ENCODE measurements around the gene ATAT1. TPM values are rescaled to one million over a fixed set of nuclear protein-coding genes. Genes with fewer than 3 reads are reported as not detected.

ATAT1 gene
- total and polyA plus RNA-seq, 2 experiments from 2014 or later, result 12.8 to 23.0 TPM

DNA sequence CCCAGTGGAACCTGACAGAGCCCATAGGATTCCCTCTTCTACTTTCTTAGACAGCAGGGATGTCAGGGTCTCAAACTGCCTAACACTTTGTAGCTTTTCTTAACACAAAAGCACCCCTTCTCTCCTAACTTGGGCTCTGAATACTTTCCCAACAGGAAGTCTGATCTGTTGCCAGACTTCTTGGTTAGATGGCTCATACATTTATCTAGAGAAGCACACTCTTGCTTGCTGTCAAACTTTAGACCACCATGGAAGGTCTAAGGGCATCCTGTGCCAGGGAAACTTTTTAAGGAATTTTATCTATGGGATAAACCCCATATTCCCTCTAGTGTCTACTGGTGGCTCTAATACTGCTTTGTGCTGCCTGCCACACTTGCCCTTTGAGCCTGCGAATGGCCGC, 17.0 kb downstream of the ATAT1 start:
- no peak overlapping the region for H3K27ac ChIP-seq (ENCODE audit: low read depth)
- H3K4me3 ChIP-seq, result no peak overlapping the region
- no peak for DNase-seq (ENCODE audit: low spot score)
- H3K36me3 ChIP-seq (ENCODE audit: insufficient read depth), result peaks cover 4% of the 10 kb centered on the region; the same call in 1 of the 2 replicates
- H3K4me1 ChIP-seq (ENCODE audit: insufficient read depth), result peaks cover 17% of the 10 kb centered on the region
- no peaks in the 10 kb centered on the region for H3K9me3 Mint-ChIP-seq
- H3K4me1 Mint-ChIP-seq, result peaks cover 16% of the 10 kb centered on the region
- no peak overlapping the region for H3K4me3 Mint-ChIP-seq
- H4K20me1 ChIP-seq (replicated peaks; ENCODE audit: insufficient read depth), result peaks cover 9% of the 10 kb centered on the region; the same call in 1 of the 2 replicates
- H3K36me3 Mint-ChIP-seq (ENCODE audit: low read depth), result peaks cover 42% of the 10 kb centered on the region
- peaks cover 12% of the 10 kb centered on the region for H3K27me3 Mint-ChIP-seq (ENCODE audit: insufficient read depth, low read depth, poor library complexity)
- TF ChIP-seq CREB1 (CRISPR knock-in tag; IDR thresholded peaks at IDR 0.05; ENCODE audit: low read depth), result no peak
- TF ChIP-seq ZNF331 (CRISPR knock-in tag; IDR thresholded peaks at IDR 0.05; ENCODE audit: low read depth), result no peak
- TF ChIP-seq, protein P1, sequence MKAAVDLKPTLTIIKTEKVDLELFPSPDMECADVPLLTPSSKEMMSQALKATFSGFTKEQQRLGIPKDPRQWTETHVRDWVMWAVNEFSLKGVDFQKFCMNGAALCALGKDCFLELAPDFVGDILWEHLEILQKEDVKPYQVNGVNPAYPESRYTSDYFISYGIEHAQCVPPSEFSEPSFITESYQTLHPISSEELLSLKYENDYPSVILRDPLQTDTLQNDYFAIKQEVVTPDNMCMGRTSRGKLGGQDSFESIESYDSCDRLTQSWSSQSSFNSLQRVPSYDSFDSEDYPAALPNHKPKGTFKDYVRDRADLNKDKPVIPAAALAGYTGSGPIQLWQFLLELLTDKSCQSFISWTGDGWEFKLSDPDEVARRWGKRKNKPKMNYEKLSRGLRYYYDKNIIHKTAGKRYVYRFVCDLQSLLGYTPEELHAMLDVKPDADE (IDR thresholded peaks at IDR 0.05), result no peak
- TF ChIP-seq POLR2AphosphoS5 (IDR thresholded peaks at IDR 0.05; ENCODE audit: low read depth), result no peak
- H3F3A ChIP-seq (replicated peaks; ENCODE audit: low read depth), result no peaks in the 10 kb centered on the region
- H3K9me2 ChIP-seq (ENCODE audit: insufficient read depth), result no peaks in the 10 kb centered on the region
- peaks cover 28% of the 10 kb centered on the region for H3K79me2 ChIP-seq (replicated peaks; ENCODE audit: insufficient read depth)
- H2AFZ ChIP-seq, result no peak overlapping the region
- no peak overlapping the region for H3K27ac Mint-ChIP-seq
- H3K27me3 ChIP-seq (ENCODE audit: insufficient read depth), result no peaks in the 10 kb centered on the region
- no peak for ATAC-seq
- no peak overlapping the region for H3K4me2 ChIP-seq

DNA sequence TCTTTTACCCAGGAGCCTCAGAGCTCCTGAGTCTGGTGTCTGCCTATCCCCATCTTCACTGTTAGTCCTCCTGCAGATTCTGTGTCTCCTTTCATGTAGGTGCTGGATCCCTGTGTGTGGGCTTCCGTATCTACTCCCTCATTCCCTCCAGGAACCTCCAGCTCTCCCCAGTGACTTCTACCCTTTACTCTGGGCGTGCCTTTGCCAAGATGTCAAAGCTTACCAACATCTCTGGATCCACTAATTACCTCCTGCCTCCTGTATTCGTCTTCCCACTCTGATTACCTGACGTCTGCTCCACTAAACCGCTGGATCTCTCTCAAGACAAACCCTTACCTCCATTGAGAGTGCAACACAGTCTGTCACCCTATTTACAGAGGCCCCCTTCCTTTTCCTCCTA, 18.1 kb downstream of the ATAT1 start:
- H3K79me2 ChIP-seq (replicated peaks; ENCODE audit: insufficient read depth), result peaks cover 30% of the 10 kb centered on the region
- H4K20me1 ChIP-seq (replicated peaks; ENCODE audit: insufficient read depth), result peaks cover 9% of the 10 kb centered on the region; the same call in 1 of the 2 replicates
- H2AFZ ChIP-seq, result no peak overlapping the region
- H3K4me1 ChIP-seq (ENCODE audit: insufficient read depth), result peaks cover 17% of the 10 kb centered on the region
- H3K27me3 ChIP-seq (ENCODE audit: insufficient read depth), result no peaks in the 10 kb centered on the region
- Mint-ChIP-seq H3K27me3 (ENCODE audit: insufficient read depth, low read depth, poor library complexity) (peaks cover 12% of the 10 kb centered on the region), H3K9me3 (no peaks in the 10 kb centered on the region), H3K4me1 (peaks cover 16% of the 10 kb centered on the region), H3K27ac (no peak overlapping the region; the same call in 1 of the 2 replicates), H3K36me3 (ENCODE audit: low read depth) (peaks cover 46% of the 10 kb centered on the region), H3K4me3 (no peak overlapping the region; the same call in 2 of the 3 replicates)
- H3F3A ChIP-seq (replicated peaks; ENCODE audit: low read depth), result no peaks in the 10 kb centered on the region
- DNase-seq (ENCODE audit: low spot score) (no peak), ATAC-seq (no peak)
- H3K4me2 ChIP-seq, result no peak overlapping the region
- no peak overlapping the region for H3K4me3 ChIP-seq
- no peak overlapping the region for H3K27ac ChIP-seq (ENCODE audit: low read depth)
- H3K36me3 ChIP-seq (ENCODE audit: insufficient read depth), result peaks cover 4% of the 10 kb centered on the region; the same call in 1 of the 2 replicates
- H3K9me2 ChIP-seq (ENCODE audit: insufficient read depth), result no peaks in the 10 kb centered on the region
- TF ChIP-seq, protein P2, sequence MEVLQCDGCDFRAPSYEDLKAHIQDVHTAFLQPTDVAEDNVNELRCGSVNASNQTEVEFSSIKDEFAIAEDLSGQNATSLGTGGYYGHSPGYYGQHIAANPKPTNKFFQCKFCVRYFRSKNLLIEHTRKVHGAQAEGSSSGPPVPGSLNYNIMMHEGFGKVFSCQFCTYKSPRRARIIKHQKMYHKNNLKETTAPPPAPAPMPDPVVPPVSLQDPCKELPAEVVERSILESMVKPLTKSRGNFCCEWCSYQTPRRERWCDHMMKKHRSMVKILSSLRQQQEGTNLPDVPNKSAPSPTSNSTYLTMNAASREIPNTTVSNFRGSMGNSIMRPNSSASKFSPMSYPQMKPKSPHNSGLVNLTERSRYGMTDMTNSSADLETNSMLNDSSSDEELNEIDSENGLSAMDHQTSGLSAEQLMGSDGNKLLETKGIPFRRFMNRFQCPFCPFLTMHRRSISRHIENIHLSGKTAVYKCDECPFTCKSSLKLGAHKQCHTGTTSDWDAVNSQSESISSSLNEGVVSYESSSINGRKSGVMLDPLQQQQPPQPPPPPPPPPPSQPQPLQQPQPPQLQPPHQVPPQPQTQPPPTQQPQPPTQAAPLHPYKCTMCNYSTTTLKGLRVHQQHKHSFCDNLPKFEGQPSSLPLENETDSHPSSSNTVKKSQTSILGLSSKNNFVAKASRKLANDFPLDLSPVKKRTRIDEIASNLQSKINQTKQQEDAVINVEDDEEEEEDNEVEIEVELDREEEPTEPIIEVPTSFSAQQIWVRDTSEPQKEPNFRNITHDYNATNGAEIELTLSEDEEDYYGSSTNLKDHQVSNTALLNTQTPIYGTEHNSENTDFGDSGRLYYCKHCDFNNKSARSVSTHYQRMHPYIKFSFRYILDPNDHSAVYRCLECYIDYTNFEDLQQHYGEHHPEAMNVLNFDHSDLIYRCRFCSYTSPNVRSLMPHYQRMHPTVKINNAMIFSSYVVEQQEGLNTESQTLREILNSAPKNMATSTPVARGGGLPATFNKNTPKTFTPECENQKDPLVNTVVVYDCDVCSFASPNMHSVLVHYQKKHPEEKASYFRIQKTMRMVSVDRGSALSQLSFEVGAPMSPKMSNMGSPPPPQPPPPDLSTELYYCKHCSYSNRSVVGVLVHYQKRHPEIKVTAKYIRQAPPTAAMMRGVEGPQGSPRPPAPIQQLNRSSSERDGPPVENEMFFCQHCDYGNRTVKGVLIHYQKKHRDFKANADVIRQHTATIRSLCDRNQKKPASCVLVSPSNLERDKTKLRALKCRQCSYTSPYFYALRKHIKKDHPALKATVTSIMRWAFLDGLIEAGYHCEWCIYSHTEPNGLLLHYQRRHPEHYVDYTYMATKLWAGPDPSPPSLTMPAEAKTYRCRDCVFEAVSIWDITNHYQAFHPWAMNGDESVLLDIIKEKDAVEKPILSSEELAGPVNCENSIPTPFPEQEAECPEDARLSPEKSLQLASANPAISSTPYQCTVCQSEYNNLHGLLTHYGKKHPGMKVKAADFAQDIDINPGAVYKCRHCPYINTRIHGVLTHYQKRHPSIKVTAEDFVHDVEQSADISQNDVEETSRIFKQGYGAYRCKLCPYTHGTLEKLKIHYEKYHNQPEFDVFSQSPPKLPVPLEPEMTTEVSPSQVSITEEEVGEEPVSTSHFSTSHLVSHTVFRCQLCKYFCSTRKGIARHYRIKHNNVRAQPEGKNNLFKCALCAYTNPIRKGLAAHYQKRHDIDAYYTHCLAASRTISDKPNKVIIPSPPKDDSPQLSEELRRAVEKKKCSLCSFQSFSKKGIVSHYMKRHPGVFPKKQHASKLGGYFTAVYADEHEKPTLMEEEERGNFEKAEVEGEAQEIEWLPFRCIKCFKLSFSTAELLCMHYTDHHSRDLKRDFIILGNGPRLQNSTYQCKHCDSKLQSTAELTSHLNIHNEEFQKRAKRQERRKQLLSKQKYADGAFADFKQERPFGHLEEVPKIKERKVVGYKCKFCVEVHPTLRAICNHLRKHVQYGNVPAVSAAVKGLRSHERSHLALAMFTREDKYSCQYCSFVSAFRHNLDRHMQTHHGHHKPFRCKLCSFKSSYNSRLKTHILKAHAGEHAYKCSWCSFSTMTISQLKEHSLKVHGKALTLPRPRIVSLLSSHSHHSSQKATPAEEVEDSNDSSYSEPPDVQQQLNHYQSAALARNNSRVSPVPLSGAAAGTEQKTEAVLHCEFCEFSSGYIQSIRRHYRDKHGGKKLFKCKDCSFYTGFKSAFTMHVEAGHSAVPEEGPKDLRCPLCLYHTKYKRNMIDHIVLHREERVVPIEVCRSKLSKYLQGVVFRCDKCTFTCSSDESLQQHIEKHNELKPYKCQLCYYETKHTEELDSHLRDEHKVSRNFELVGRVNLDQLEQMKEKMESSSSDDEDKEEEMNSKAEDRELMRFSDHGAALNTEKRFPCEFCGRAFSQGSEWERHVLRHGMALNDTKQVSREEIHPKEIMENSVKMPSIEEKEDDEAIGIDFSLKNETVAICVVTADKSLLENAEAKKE (CRISPR knock-in tag; IDR thresholded peaks at IDR 0.05), result no peak
- no peak for TF ChIP-seq ZNF331 (CRISPR knock-in tag; IDR thresholded peaks at IDR 0.05; ENCODE audit: low read depth)
- no peak for TF ChIP-seq POLR2AphosphoS5 (IDR thresholded peaks at IDR 0.05; ENCODE audit: low read depth)
- TF ChIP-seq, protein P3, sequence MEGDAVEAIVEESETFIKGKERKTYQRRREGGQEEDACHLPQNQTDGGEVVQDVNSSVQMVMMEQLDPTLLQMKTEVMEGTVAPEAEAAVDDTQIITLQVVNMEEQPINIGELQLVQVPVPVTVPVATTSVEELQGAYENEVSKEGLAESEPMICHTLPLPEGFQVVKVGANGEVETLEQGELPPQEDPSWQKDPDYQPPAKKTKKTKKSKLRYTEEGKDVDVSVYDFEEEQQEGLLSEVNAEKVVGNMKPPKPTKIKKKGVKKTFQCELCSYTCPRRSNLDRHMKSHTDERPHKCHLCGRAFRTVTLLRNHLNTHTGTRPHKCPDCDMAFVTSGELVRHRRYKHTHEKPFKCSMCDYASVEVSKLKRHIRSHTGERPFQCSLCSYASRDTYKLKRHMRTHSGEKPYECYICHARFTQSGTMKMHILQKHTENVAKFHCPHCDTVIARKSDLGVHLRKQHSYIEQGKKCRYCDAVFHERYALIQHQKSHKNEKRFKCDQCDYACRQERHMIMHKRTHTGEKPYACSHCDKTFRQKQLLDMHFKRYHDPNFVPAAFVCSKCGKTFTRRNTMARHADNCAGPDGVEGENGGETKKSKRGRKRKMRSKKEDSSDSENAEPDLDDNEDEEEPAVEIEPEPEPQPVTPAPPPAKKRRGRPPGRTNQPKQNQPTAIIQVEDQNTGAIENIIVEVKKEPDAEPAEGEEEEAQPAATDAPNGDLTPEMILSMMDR (conservative IDR thresholded peaks at IDR 0.05; ENCODE audit: low read depth in 2 of 2), result no peak
- TF ChIP-seq STAT1 (IDR thresholded peaks at IDR 0.05; ENCODE audit: unreplicated experiment), result no peak
- no peak for TF ChIP-seq EZH2 (IDR thresholded peaks at IDR 0.05; ENCODE audit: low read depth, unreplicated experiment)
- TF ChIP-seq, protein P1 (IDR thresholded peaks at IDR 0.05), result no peak
- no peak for TF ChIP-seq EZH2phosphoT487 (IDR thresholded peaks at IDR 0.05; ENCODE audit: unreplicated experiment)
- TF ChIP-seq NANOG (IDR thresholded peaks at IDR 0.05; ENCODE audit: borderline replicate concordance), result no peak
